ENCODE measurements around the gene RNF212. TPM values are rescaled to one million over a fixed set of nuclear protein-coding genes. Genes with fewer than 3 reads are reported as not detected.

Gene RNF212
- total and polyA plus RNA-seq, 2 of the 13 experiments (the other 11 are each of a cell fraction or from before 2014, with no cell fraction given): not detected

DNA sequence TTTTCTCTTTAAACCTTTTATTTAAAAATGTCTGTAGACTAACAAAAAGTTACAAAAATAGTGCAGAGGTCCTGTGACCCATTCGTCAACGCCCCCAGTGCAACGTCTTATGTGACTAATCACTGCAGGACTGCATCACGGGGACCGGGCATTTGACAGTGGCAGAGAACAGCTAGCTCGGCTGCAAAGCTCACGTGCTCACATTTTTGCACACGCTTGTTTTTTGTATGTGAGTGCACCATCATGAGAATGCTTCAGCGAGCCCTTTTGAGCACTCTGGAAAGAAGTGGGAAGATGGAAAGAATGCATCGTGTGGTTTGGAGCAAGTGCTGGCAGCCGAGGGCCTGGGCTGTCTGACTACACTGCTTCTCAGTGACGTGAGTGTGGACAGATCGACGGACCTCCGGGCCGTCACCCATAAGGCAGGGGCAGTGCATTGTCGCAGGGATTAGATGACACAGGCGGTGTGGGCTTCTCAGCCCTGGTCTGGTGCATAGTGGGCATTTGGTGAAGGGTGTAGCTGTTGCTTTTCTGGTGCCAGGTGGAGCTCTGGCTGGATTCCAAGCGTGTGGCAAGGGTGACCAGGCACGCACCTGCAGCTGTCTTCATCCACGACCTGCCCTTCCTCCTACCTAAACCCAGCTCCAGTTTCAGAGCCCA, 41.3 kb upstream of the RNF212 start:
- intact Hi-C loops (cut with micrococcal nuclease; ENCODE audit: unreplicated experiment): no loop called here
- no peak for FAIRE-seq
- WGBS (ENCODE audit: low lambda C conversion rate): 23% methylated on average over 19 of the region's 21 CpGs

DNA sequence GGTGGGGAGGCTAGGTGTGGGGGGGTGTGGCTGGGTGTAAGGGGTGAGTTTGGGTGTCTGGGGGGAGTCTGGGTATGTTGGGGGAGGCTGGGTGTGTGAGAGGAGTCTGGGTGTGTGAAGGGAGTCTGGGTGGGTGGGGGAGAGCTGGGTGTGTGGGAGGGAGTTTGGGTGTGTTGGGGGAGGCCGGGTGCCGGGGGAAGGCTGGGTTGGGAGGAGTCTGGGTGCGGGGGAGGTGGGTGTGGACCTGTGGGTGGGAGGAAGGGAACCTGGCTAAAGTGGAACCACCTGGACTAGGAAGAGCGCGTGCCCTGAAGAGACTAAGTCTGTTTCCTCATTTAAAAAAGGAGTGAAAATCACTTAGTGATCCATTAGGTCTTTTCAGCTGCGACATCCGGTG, 40.8 kb upstream of the RNF212 start:
- in situ Hi-C loops (cut with HindIII; ENCODE audit: extremely low pct_ligation_motif_present, low pct_unique_long_range_greater_than_20kb) (no loop called here), intact Hi-C loops (cut with micrococcal nuclease; ENCODE audit: unreplicated experiment) (no loop called here)
- TF ChIP-seq, protein P1, sequence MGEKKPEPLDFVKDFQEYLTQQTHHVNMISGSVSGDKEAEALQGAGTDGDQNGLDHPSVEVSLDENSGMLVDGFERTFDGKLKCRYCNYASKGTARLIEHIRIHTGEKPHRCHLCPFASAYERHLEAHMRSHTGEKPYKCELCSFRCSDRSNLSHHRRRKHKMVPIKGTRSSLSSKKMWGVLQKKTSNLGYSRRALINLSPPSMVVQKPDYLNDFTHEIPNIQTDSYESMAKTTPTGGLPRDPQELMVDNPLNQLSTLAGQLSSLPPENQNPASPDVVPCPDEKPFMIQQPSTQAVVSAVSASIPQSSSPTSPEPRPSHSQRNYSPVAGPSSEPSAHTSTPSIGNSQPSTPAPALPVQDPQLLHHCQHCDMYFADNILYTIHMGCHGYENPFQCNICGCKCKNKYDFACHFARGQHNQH (CRISPR knock-in tag; IDR thresholded peaks at IDR 0.05): no peak
- TF ChIP-seq HNRNPK (IDR thresholded peaks at IDR 0.05; ENCODE audit: low read depth, low read length, poor library complexity, severe bottlenecking): peak; percentile 33
- Histone ChIP-seq H4K20me1 (ENCODE audit: insufficient read depth, low read length) (no peaks in the 10 kb centered on the region), H3K9ac (ENCODE audit: insufficient read depth, low read depth, low read length) (no peak overlapping the region), H3K36me3 (replicated peaks in 1 of 2; ENCODE audit: control insufficient read depth in 1 of 2, insufficient read depth in 2 of 2, low read length in 2 of 2) (no peaks in the 10 kb centered on the region), H3K9me3 (ENCODE audit: low read length) (no peaks in the 10 kb centered on the region; the same call in 1 of the 2 replicates), H2AFZ (ENCODE audit: low read length) (no peak overlapping the region), H3K27ac (ENCODE audit: extremely low read length, insufficient read depth, low read length) (no peak overlapping the region), H3K27me3 (ENCODE audit: control insufficient read depth in 1 of 2, insufficient read depth in 2 of 2, low read length in 2 of 2) (peaks cover 7 to 38% of the 10 kb centered on the region in 2 experiments; a peak in 4 of 5 replicates), H3K4me1 (ENCODE audit: insufficient read depth, low read length) (peaks cover 22% of the 10 kb centered on the region), H3K79me2 (ENCODE audit: insufficient read depth, low read length) (no peaks in the 10 kb centered on the region), H3K4me3 (replicated peaks in 1 of 3; ENCODE audit: insufficient read depth in 1 of 3, low read depth in 2 of 3, low read length in 3 of 3) (no peak overlapping the region), H3K4me2 (ENCODE audit: low read depth, low read length) (no peak overlapping the region)
- ATAC-seq (no peak), DNase-seq (ENCODE audit: low spot score) (no peak), FAIRE-seq (no peak)
- no TSS peak for BruUV-seq (replicated peaks)
- WGBS (ENCODE audit: low lambda C conversion rate): 31% methylated on average over 7 of the region's 7 CpGs
- ChIA-PET POLR2A (no interaction called here), CTCF (ENCODE audit: low intra/inter-chr PET ratio, low total read pairs) (no interaction called here)

More for the DNA sequence above, 41.3 kb upstream of the RNF212 start:
- Histone ChIP-seq H3K27me3 (ENCODE audit: control insufficient read depth in 1 of 2, insufficient read depth in 2 of 2, low read length in 2 of 2) (peaks cover 7 to 38% of the 10 kb centered on the region in 2 experiments; a peak in 4 of 5 replicates), H3K4me1 (ENCODE audit: insufficient read depth, low read length) (peaks cover 26% of the 10 kb centered on the region), H3K27ac (ENCODE audit: extremely low read length, insufficient read depth, low read length) (no peak overlapping the region), H3K79me2 (ENCODE audit: insufficient read depth, low read length) (no peaks in the 10 kb centered on the region), H3K9me3 (ENCODE audit: low read length) (no peaks in the 10 kb centered on the region; the same call in 1 of the 2 replicates), H3K4me3 (replicated peaks in 1 of 3; ENCODE audit: insufficient read depth in 1 of 3, low read depth in 2 of 3, low read length in 3 of 3) (no peak overlapping the region), H4K20me1 (ENCODE audit: insufficient read depth, low read length) (no peaks in the 10 kb centered on the region), H3K9ac (ENCODE audit: insufficient read depth, low read depth, low read length) (no peak overlapping the region), H3K4me2 (ENCODE audit: low read depth, low read length) (peak overlapping the region; percentile 9; the same call in 1 of the 2 replicates), H2AFZ (ENCODE audit: low read length) (no peak overlapping the region), H3K36me3 (replicated peaks in 1 of 2; ENCODE audit: control insufficient read depth in 1 of 2, insufficient read depth in 2 of 2, low read length in 2 of 2) (no peaks in the 10 kb centered on the region)
- in situ Hi-C loops (cut with HindIII; ENCODE audit: extremely low pct_ligation_motif_present, low pct_unique_long_range_greater_than_20kb): no loop called here
- CTCF ChIA-PET (ENCODE audit: low intra/inter-chr PET ratio, low total read pairs): no interaction called here
- BruUV-seq (replicated peaks): no TSS peak
- DNase-seq (ENCODE audit: low spot score) (no peak), ATAC-seq (no peak)
- POLR2A ChIA-PET: no interaction called here
- TF ChIP-seq CREB1 (IDR thresholded peaks at IDR 0.05) (peak; percentile 47; the same call in 1 of the 2 replicates), CREB1 (CRISPR knock-in tag; IDR thresholded peaks at IDR 0.05) (no peak), NFE2L2 (IDR thresholded peaks at IDR 0.05; ENCODE audit: low read length) (no peak), STAG1 (CRISPR knock-in tag; IDR thresholded peaks at IDR 0.05) (no peak), PHF8 (CRISPR knock-in tag; IDR thresholded peaks at IDR 0.05) (no peak), RNF2 (conservative IDR thresholded peaks at IDR 0.05; ENCODE audit: low read depth) (no peak), ZC3H4 (CRISPR knock-in tag; IDR thresholded peaks at IDR 0.05; ENCODE audit: borderline replicate concordance) (no peak), FOSL2 (CRISPR knock-in tag; IDR thresholded peaks at IDR 0.05) (no peak), BHLHE40 (IDR thresholded peaks at IDR 0.05; ENCODE audit: low read length) (0 out of 2 replicates have a peak, but pooled peaks have one; percentile 16), KAT2B (IDR thresholded peaks at IDR 0.05; ENCODE audit: borderline replicate concordance, low read depth, low read length) (no peak), ZNF460 (CRISPR knock-in tag; IDR thresholded peaks at IDR 0.05; ENCODE audit: borderline replicate concordance) (no peak), TAF1 (CRISPR knock-in tag; IDR thresholded peaks at IDR 0.05) (no peak), CENPX (CRISPR knock-in tag; IDR thresholded peaks at IDR 0.05) (no peak), ZNF616 (CRISPR knock-in tag; IDR thresholded peaks at IDR 0.05; ENCODE audit: low read depth) (no peak), JUND (CRISPR knock-in tag; IDR thresholded peaks at IDR 0.05) (no peak)

All from HepG2 (cell line).